ENCODE data around the gene PHLPP2. TPM values are rescaled to one million over a fixed set of nuclear protein-coding genes. Genes with fewer than 3 reads are reported as not detected.
"Not testable (repeated sequence)": the region's sequence is repeated elsewhere in the genome, so short reads cannot be mapped to it uniquely, and the experiment has no call there.

Gene PHLPP2
- total RNA-seq, 4 donors from 2014 or later, result 18.2 to 170 (median 116) TPM

DNA sequence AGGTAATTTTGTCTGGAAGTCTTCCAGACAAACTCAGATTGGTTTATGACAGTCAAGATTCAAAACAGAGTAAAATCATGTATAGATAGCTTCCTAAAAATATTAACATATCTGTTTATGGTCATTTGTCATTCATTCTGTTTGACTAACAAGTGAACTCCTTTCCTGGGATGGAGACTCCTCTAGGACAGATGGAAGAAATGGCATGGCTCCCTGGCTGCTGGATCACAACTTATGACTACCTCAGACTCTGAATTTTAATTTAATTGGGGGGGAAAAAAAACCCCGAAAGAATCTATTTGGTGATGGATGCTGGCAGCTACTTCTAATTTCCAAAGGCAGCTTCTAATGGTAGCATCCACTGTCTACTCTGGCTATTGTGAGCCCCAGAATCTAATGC is 34.6 kb downstream of the PHLPP2 start:
- Histone ChIP-seq H3K4me3 (no peak overlapping the region), H3K27ac (no peak overlapping the region), H3K4me1 (no peaks in the 10 kb centered on the region), H3K9me3 (no peaks in the 10 kb centered on the region), H3K27me3 (no peaks in the 10 kb centered on the region), H3K36me3 (peaks cover 0 to 48% (median 0%) of the 10 kb centered on the region in 3 donors)
- no peak for DNase-seq
- TF ChIP-seq CTCF (IDR thresholded peaks at IDR 0.05), result no peak
- no peak for TF ChIP-seq POLR2A (IDR thresholded peaks at IDR 0.05)

GRCh38 chr16:71687861-71688260 is 36.6 kb downstream of the PHLPP2 start:
- H3K4me1 ChIP-seq, result no peaks in the 10 kb centered on the region
- no peaks in the 10 kb centered on the region for H3K27me3 ChIP-seq
- peaks cover 0 to 63% (median 0%) of the 10 kb centered on the region in 3 donors for H3K36me3 ChIP-seq
- no peak for TF ChIP-seq CTCF (IDR thresholded peaks at IDR 0.05)
- TF ChIP-seq POLR2A (IDR thresholded peaks at IDR 0.05), result no peak
- DNase-seq, result no peak
- H3K27ac ChIP-seq, result no peak overlapping the region
- no peak overlapping the region for H3K4me3 ChIP-seq
- H3K9me3 ChIP-seq, result no peaks in the 10 kb centered on the region

GRCh38 chr16:71684280-71684679 is 40.2 kb downstream of the PHLPP2 start:
- H3K4me1 ChIP-seq, H3K9me3 ChIP-seq, H3K4me3 ChIP-seq, H3K27me3 ChIP-seq: not testable (repeated sequence)
- Histone ChIP-seq H3K27ac (peak overlapping the region in 1 of 4 donors; percentile 28), H3K36me3 (peaks cover 0 to 66% (median 0%) of the 10 kb centered on the region in 3 donors)
- peak in 1 of 3 donors; percentile 50 for DNase-seq

GRCh38 chr16:71681360-71681759 is 43.1 kb downstream of the PHLPP2 start:
- peaks cover 0 to 68% (median 0%) of the 10 kb centered on the region in 3 donors for H3K36me3 ChIP-seq
- DNase-seq, result no peak
- TF ChIP-seq CTCF (IDR thresholded peaks at IDR 0.05) (no peak), POLR2A (IDR thresholded peaks at IDR 0.05) (no peak)

DNA sequence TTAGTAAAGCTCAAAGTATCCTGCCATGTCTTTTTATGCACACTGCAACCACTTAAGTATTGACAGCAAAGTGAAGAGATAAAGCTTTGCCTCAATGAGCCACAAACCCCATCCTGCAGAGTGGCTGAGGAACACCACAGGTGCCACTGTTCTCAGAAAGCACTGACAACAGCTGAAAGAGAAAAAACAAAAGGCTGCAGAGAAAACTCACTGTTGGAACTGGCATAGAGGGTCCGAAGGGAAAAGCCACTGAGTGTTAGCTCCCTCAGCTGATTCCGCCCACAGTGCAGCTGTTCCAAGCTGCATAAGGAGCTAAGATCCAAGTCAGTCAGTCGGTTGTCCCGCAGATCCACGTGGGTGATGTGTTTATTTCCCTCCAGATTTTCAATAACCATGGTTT is 48.3 kb downstream of the PHLPP2 start:
- no peak for TF ChIP-seq POLR2A (IDR thresholded peaks at IDR 0.05)
- TF ChIP-seq CTCF (IDR thresholded peaks at IDR 0.05), result no peak
- Histone ChIP-seq H3K27ac (no peak overlapping the region), H3K4me1 (no peaks in the 10 kb centered on the region), H3K9me3 (no peaks in the 10 kb centered on the region), H3K36me3 (peaks cover 0 to 56% (median 0%) of the 10 kb centered on the region in 3 donors), H3K4me3 (no peak overlapping the region), H3K27me3 (no peaks in the 10 kb centered on the region)
- no peak for DNase-seq

More at GRCh38 chr16:71681360-71681759, 43.1 kb downstream of the PHLPP2 start:
- H3K4me3 ChIP-seq, result no peak overlapping the region
- no peaks in the 10 kb centered on the region for H3K9me3 ChIP-seq
- H3K27ac ChIP-seq, result peak overlapping the region in 3 of 4 donors; percentile 18 to 76 (median 45)
- no peaks in the 10 kb centered on the region for H3K27me3 ChIP-seq
- H3K4me1 ChIP-seq, result no peaks in the 10 kb centered on the region

GRCh38 chr16:71675380-71675779 is 49.1 kb downstream of the PHLPP2 start:
- TF ChIP-seq POLR2A (IDR thresholded peaks at IDR 0.05) (no peak), CTCF (IDR thresholded peaks at IDR 0.05) (no peak)
- Histone ChIP-seq H3K27me3 (no peaks in the 10 kb centered on the region), H3K36me3 (peaks cover 0 to 51% (median 0%) of the 10 kb centered on the region in 3 donors), H3K4me3 (no peak overlapping the region), H3K9me3 (no peaks in the 10 kb centered on the region), H3K27ac (no peak overlapping the region), H3K4me1 (no peaks in the 10 kb centered on the region)
- DNase-seq, result no peak

All from Peyer's patch (tissue), 4 donors.